SW480 (cell line): ENCODE results near the gene EEF1E1.
"Not testable (repeated sequence)": the region's sequence is repeated elsewhere in the genome, so short reads cannot be mapped to it uniquely, and the experiment has no call there.

Experiments used
- DNase-seq: peaks from one replicate; pipeline ENCODE4 v3.0.0-alpha.2; 2016; ENCODE audit warnings: low spot score

The EEF1E1 gene

GRCh38 chr6:8063761-8064637, 38.3 kb downstream of the EEF1E1 start, which contains the start of gene BLOC1S5:
Gene BLOC1S5, minus strand, starts transcription at chr6:8064389. Its CDS starts 13 bp downstream, at chr6:8064376.
- DNase-seq: peak; percentile 94

DNA sequence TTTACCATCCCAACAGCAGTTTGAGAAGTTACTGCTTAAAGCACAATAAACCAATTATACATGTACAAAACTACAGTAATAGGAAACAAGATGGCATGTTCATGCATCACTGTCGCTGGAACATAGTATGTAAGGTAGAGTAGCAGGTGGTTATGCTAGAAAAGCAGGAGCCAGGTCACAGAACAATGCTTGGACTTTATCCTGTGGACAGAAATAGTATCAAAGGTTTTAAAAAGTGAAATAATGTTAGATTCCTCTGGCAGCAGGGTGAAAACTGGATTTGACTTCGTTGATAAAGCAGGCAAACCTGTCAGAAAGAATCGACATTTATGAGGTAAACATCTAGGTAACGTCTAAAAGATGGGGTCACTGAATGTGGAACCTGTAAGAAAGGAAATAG, 40.6 kb downstream of the EEF1E1 start:
- no peak for DNase-seq

GRCh38 chr6:8060346-8060745, 42.0 kb downstream of the EEF1E1 start:
- no peak for DNase-seq

- peak; percentile 22 for DNase-seq
Observed at GRCh38 chr6:8059129-8059528, 43.2 kb downstream of the EEF1E1 start.

DNA sequence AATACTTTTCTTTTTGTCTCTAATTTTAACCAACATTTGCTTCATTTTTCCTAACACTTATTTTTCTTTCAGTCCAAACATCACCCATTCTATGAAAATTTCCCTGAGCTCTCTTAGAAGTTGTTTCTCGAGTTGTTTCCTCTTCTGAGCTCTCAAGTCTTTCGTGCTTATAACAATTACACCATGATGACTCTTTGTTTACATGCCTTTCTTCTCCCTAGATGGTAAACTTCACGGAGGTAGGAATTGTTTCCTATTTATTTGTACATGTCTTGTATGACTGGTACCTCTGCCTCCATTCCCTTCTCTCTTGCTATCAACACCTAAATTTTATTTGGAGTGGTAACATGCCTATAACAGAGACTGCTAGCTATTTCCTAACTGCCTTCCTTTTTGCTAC, 44.6 kb downstream of the EEF1E1 start:
- no peak for DNase-seq

DNA sequence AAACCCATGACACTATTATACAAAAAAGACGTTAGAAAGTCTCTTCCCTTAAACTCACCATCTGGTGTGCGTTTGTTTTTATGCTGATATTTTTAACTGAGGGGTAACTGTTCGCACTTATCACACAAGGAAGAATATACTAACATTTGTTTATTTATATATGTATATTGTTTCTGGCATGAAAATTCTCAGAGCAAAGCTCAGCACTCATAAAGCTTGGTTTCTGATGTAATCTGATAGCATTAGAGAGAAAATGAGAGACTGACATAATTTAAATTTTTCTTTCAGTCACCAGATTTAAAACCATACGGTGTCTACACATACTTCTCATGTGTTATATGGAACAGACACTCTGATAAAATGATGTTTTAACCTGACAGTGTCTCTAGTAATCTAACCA, 45.1 kb downstream of the EEF1E1 start:
- DNase-seq: no peak

DNA sequence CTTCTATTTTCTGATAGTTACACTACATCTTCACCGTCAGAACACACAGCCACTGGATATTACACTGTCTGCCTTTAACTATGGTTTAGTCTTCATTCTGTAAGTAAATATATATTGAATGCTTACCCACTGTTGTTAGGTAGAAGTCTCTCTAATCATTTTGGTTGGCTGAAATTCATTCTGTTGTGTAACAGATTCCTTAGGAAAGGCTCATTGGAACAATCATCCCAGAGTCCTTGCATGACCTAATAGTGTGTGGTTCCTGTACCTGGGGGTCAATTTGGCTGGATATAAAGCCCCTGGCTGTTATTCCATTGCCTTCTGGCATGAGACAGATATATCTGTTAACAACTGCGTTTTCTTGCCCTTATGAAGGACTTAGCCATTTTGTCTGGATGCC, 48.1 kb downstream of the EEF1E1 start:
- no peak for DNase-seq

DNA sequence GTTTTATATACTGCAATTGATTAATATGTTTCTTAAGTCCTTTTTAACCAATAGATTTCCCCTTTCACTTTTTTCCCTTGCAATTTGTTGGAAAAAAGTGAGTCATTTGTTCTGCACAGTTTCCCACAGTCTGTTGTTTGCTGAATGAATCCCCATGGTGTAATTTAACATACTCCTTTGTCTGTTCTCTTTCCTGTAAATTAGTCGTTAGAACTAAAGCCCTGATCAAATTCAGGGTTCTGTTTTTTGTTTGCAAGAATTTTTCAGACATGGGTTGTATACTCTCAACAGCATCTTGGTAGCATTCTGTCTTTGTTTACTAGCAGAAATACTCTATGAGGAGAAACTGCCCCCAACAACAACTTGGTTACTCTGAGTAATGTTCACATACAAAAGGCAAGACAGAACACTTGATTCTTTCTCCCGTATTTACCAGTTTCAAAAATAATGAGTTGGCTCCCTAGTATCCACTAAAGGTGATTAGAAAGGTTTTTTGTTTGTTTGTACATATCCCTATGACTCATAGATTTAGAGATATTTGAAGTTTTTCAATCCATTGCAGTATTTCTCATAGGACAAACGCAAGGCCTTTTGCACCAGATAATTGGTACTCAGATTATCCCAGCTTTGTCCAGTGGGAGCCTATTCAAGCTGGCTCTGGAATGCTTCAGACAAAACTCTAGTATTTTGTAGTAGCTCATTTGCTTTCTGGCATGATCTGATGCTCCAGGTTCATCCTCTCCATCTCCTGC, 54.6 kb downstream of the EEF1E1 start:
- DNase-seq: no peak

GRCh38 chr6:8045769-8046168, 56.6 kb downstream of the EEF1E1 start:
- DNase-seq: not testable (repeated sequence)

- DNase-seq: no peak
Observed at GRCh38 chr6:8043221-8043620, 59.1 kb downstream of the EEF1E1 start.

- DNase-seq: no peak
Observed at GRCh38 chr6:8041913-8042583, 60.3 kb downstream of the EEF1E1 start.

DNA sequence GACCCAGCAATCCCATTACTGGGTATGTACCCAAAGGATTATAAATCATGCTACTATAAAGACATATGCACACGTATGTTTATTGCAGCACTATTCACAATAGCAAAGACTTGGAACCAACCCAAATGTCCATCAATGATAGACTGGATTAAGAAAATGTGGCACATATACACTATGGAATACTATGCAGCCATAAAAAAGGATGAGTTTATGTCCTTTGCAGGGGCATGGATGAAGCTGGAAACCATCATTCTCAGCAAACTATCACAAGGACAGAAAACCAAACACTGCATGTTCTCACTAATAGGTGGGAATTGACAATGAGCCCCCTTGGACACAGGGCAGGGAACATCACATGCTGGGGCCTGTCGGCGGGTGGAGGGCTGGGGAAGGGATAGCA, 68.2 kb downstream of the EEF1E1 start:
- DNase-seq: not testable (repeated sequence)

DNA sequence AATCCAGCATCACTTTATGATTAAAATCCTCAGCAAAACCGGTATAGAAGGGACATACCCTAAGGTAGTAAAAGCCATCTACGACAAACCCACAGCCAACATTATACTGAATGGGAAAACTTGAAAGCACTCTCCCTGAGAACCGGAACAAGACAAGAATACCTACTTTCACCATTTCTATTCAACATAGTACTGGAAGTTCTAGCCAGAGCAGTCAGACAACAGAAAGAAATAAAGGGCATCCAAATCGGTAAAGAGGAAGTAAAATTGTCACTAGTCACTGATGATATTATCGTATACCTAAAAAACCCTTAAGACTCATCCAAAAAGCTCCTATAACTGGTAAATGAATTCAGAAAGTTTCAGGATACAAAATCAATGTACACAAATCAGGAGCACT, 71.4 kb downstream of the EEF1E1 start:
- DNase-seq: no peak
